ENCODE data around the gene ABLIM1. TPM values are rescaled to one million over a fixed set of nuclear protein-coding genes. Genes with fewer than 3 reads are reported as not detected.

ABLIM1 gene
- total and polyA plus RNA-seq, 10 donors, result 11.0 to 59.4 (median 38.7) TPM

GRCh38 chr10:114384181-114384580 lies 273.9 kb downstream of the ABLIM1 start:
- Histone ChIP-seq H3K27ac (peak overlapping the region in 2 of 8 donors; percentile 48 to 60), H3K4me1 (peaks cover 4 to 70% (median 33%) of the 10 kb centered on the region in 6 donors), H3K4me3 (no peak overlapping the region), H3K27me3 (replicated peaks in 1 of 7) (no peaks in the 10 kb centered on the region), H3K9me3 (no peaks in the 10 kb centered on the region), H3K36me3 (peaks cover 0 to 14% (median 0%) of the 10 kb centered on the region in 6 donors)
- intact Hi-C loops (cut with DNase I; ENCODE audit: low total_unique reads), result no loop called here
- TF ChIP-seq POLR2AphosphoS5 (IDR thresholded peaks at IDR 0.05), result no peak
- no peak for TF ChIP-seq POLR2A (IDR thresholded peaks at IDR 0.05)
- no peak for TF ChIP-seq CTCF (IDR thresholded peaks at IDR 0.05 in 8 of 11, conservative IDR thresholded peaks at IDR 0.05 in 3 of 11)
- no peak for DNase-seq
- 80 to 92% (median 84%) methylated on average over 9 of the region's 9 CpGs for WGBS, 5 donors

Small RNAs within 50 kb of the gene (small RNA-seq; reads per million reads assigned to genes)
- 0 reads per million in 4 donors for gene RN7SL384P

Other genes with a start within 250 kb of the ABLIM1 start
- gene FHIP2A, start 163.5 kb upstream of the ABLIM1 start, total RNA-seq, result 10 to 100 TPM; 28.2 to 37.5 (median 28.7) TPM
- 1 to 10 TPM; 4.6 to 6.4 (median 5.2) TPM for gene FHIP2A, start 163.5 kb upstream of the ABLIM1 start, polyA plus RNA-seq